22Rv1 (cell line): ENCODE results near the gene CCDC175.

Experiments used
- ZFX ChIP-seq: fragments of 450-650 bp; IDR thresholded peaks from 2 replicates; pipeline ENCODE4 v1.6.1; 2017; ENCODE audit warnings: antibody characterized with exemption, borderline replicate concordance
- TF ChIP-seq, protein P1 (sequence below): fragments of 450-650 bp; IDR thresholded peaks from 2 replicates; pipeline ENCODE4 v1.5.1; 2017; ENCODE audit warnings: mild to moderate bottlenecking

DNA sequence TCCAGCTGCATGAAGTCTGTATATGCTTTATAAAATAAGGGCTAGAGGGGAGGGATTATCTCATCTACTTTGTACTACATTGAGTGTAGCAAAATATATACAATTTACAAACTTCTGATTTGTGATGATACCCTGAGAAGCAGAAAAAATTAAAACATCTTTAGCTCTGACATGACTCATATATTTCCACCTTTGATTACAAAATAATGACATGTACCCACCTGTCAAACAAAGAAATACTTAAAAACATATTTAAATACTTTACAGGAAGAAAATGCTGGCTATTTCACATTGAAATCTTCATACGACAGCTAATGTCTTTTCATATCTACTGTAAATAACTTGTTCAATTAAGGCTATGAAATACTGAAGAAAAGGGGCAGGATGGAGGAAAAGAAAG lies 114.7 kb downstream of the CCDC175 start:
- TF ChIP-seq, protein P1, sequence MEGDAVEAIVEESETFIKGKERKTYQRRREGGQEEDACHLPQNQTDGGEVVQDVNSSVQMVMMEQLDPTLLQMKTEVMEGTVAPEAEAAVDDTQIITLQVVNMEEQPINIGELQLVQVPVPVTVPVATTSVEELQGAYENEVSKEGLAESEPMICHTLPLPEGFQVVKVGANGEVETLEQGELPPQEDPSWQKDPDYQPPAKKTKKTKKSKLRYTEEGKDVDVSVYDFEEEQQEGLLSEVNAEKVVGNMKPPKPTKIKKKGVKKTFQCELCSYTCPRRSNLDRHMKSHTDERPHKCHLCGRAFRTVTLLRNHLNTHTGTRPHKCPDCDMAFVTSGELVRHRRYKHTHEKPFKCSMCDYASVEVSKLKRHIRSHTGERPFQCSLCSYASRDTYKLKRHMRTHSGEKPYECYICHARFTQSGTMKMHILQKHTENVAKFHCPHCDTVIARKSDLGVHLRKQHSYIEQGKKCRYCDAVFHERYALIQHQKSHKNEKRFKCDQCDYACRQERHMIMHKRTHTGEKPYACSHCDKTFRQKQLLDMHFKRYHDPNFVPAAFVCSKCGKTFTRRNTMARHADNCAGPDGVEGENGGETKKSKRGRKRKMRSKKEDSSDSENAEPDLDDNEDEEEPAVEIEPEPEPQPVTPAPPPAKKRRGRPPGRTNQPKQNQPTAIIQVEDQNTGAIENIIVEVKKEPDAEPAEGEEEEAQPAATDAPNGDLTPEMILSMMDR, result no peak
- no peak for TF ChIP-seq ZFX
